ENCODE measurements around the gene ORAI1. TPM values are rescaled to one million over a fixed set of nuclear protein-coding genes. Genes with fewer than 3 reads are reported as not detected.
"Not testable (repeated sequence)": the region's sequence is repeated elsewhere in the genome, so short reads cannot be mapped to it uniquely, and the experiment has no call there.

The ORAI1 gene
- total and polyA plus RNA-seq, 10 donors: 12.9 to 47.5 (median 33.9) TPM

GRCh38 chr12:121580959-121581685, 45.2 kb upstream of the ORAI1 start, which contains the start of gene KDM2B:
Gene KDM2B (minus strand): TSS chr12:121581023. CDS start chr12:121580911, 112 bp downstream.
- intact Hi-C loops (cut with DNase I; ENCODE audit: low total_unique reads): no loop called here
- H3K27ac ChIP-seq: peak within 1 kb of the TSS; percentile 72 to 92 (median 88)
- H3K9me3 ChIP-seq: no peaks in the 10 kb centered on the region
- no peak for DNase-seq
- peak within 1 kb of the TSS; percentile 47 to 76 (median 62) for H3K4me3 ChIP-seq
- TF ChIP-seq POLR2AphosphoS5 (IDR thresholded peaks at IDR 0.05) (no peak), POLR2A (IDR thresholded peaks at IDR 0.05) (no peak), CTCF (IDR thresholded peaks at IDR 0.05 in 8 of 11, conservative IDR thresholded peaks at IDR 0.05 in 3 of 11) (no peak)
- peaks cover 29 to 68% (median 50%) of the 10 kb centered on the region in 6 donors for H3K4me1 ChIP-seq
- WGBS, 5 donors: 21 to 34% (median 30%) methylated on average over 23 of the region's 23 CpGs
- peaks cover 0 to 2% (median 0%) of the 10 kb centered on the region in 6 donors for H3K36me3 ChIP-seq
- H3K27me3 ChIP-seq (replicated peaks in 1 of 7): no peaks in the 10 kb centered on the region

- Histone ChIP-seq H3K27ac (peak overlapping the region; percentile 50 to 92 (median 88)), H3K27me3 (replicated peaks in 1 of 7) (no peaks in the 10 kb centered on the region), H3K4me3 (peak overlapping the region in 5 of 8 donors; percentile 53 to 76 (median 63)), H3K36me3 (no peaks in the 10 kb centered on the region), H3K9me3 (no peaks in the 10 kb centered on the region), H3K4me1 (peaks cover 27 to 61% (median 47%) of the 10 kb centered on the region in 6 donors)
- no peak for TF ChIP-seq POLR2A (IDR thresholded peaks at IDR 0.05)
- peak in 2 of 3 donors; percentile 46 to 67 for TF ChIP-seq POLR2AphosphoS5 (IDR thresholded peaks at IDR 0.05)
- WGBS, 5 donors: 19 to 33% (median 23%) methylated on average over 17 of the region's 17 CpGs
- intact Hi-C loops (cut with DNase I; ENCODE audit: low total_unique reads): no loop called here
- DNase-seq: no peak
Observed at GRCh38 chr12:121581686-121582429, 44.5 kb upstream of the ORAI1 start.

- Histone ChIP-seq H3K27me3 (replicated peaks in 1 of 7) (no peaks in the 10 kb centered on the region), H3K36me3 (no peaks in the 10 kb centered on the region), H3K4me3 (peak overlapping the region in 2 of 8 donors; percentile 20 to 23), H3K9me3 (no peaks in the 10 kb centered on the region), H3K4me1 (peaks cover 20 to 52% (median 38%) of the 10 kb centered on the region in 6 donors), H3K27ac (peak overlapping the region in 6 of 8 donors; percentile 82 to 92 (median 90))
- intact Hi-C loops (cut with DNase I; ENCODE audit: low total_unique reads): no loop called here
- DNase-seq: no peak
- TF ChIP-seq POLR2AphosphoS5 (IDR thresholded peaks at IDR 0.05) (no peak), POLR2A (IDR thresholded peaks at IDR 0.05) (no peak), CTCF (IDR thresholded peaks at IDR 0.05 in 8 of 11, conservative IDR thresholded peaks at IDR 0.05 in 3 of 11) (no peak)
- 44 to 53% (median 46%) methylated on average over 13 of the region's 13 CpGs for WGBS, 5 donors
Observed at GRCh38 chr12:121582583-121583333, 43.6 kb upstream of the ORAI1 start.

- intact Hi-C loops (cut with DNase I; ENCODE audit: low total_unique reads); H3K36me3 ChIP-seq; H3K4me3 ChIP-seq; H3K9me3 ChIP-seq; DNase-seq; H3K27me3 ChIP-seq (replicated peaks in 1 of 7): not testable (repeated sequence)
- H3K27ac ChIP-seq: peak overlapping the region in 1 of 8 donors; percentile 90
- 84 to 95% (median 90%) methylated on average over 2 of the region's 2 CpGs for WGBS, 5 donors
- H3K4me1 ChIP-seq: peaks cover 14 to 47% (median 32%) of the 10 kb centered on the region in 6 donors
Observed at GRCh38 chr12:121583334-121583661, 43.0 kb upstream of the ORAI1 start.

- 91 to 100% (median 96%) methylated on average over 6 of the region's 6 CpGs for WGBS, 5 donors
- intact Hi-C loops (cut with DNase I; ENCODE audit: low total_unique reads); H3K27ac ChIP-seq; H3K36me3 ChIP-seq; H3K9me3 ChIP-seq; H3K4me3 ChIP-seq; DNase-seq; H3K27me3 ChIP-seq (replicated peaks in 1 of 7): not testable (repeated sequence)
- H3K4me1 ChIP-seq: peaks cover 14 to 50% (median 34%) of the 10 kb centered on the region in 6 donors
Observed at GRCh38 chr12:121584885-121585284, 41.4 kb upstream of the ORAI1 start.
